ENCODE data around the gene SYTL1.

GRCh38 chr1:27394925-27395324, 53.1 kb downstream of the SYTL1 start:
- TF ChIP-seq POLR2AphosphoS5 (IDR thresholded peaks at IDR 0.05; ENCODE audit: low read depth, low read length) (no peak), POLR2A (IDR thresholded peaks at IDR 0.05; ENCODE audit: low read depth, low read length) (no peak)
